ENCODE measurements around the gene EVA1B.

The EVA1B gene

GRCh38 chr1:36287595-36287994, 35.9 kb downstream of the EVA1B start:
- TF ChIP-seq Cebpa-rat (IDR thresholded peaks at IDR 0.05): no peak
- Histone ChIP-seq H3K4me2 (peak overlapping the region; percentile 47), H3K27ac (0 out of 2 replicates have a peak overlapping the region, but pooled peaks have one; percentile 16), H3K4me1 (peaks cover 17% of the 10 kb centered on the region), H3K27me3 (no peaks in the 10 kb centered on the region), H3K9ac (no peak overlapping the region), H3K36me3 (peaks cover 96% of the 10 kb centered on the region), H3K9me3 (no peaks in the 10 kb centered on the region), H3K4me3 (no peak overlapping the region), H4K20me1 (peaks cover 99% of the 10 kb centered on the region)

- Histone ChIP-seq H3K9me3 (no peaks in the 10 kb centered on the region), H4K20me1 (peaks cover 99% of the 10 kb centered on the region), H3K27ac (no peak overlapping the region), H3K4me2 (no peak overlapping the region), H3K27me3 (no peaks in the 10 kb centered on the region), H3K4me3 (no peak overlapping the region), H3K4me1 (peaks cover 17% of the 10 kb centered on the region), H3K9ac (no peak overlapping the region), H3K36me3 (peaks cover 96% of the 10 kb centered on the region)
- TF ChIP-seq Cebpa-rat (IDR thresholded peaks at IDR 0.05): no peak
Observed at GRCh38 chr1:36286802-36287201, 36.6 kb downstream of the EVA1B start.

GRCh38 chr1:36285443-36286101, 37.9 kb downstream of the EVA1B start:
- H3K4me1 ChIP-seq: peaks cover 17% of the 10 kb centered on the region
- no peak overlapping the region for H3K4me3 ChIP-seq
- no peak overlapping the region for H3K27ac ChIP-seq
- no peak for TF ChIP-seq Cebpa-rat (IDR thresholded peaks at IDR 0.05)
- peaks cover 99% of the 10 kb centered on the region for H4K20me1 ChIP-seq
- H3K9me3 ChIP-seq: no peaks in the 10 kb centered on the region
- no peaks in the 10 kb centered on the region for H3K27me3 ChIP-seq
- H3K9ac ChIP-seq: no peak overlapping the region
- no peak overlapping the region for H3K4me2 ChIP-seq
- peaks cover 94% of the 10 kb centered on the region for H3K36me3 ChIP-seq

GRCh38 chr1:36284517-36284916, 38.9 kb downstream of the EVA1B start:
- Histone ChIP-seq H3K9ac (no peak overlapping the region), H3K4me2 (no peak overlapping the region), H4K20me1 (peaks cover 99% of the 10 kb centered on the region), H3K27me3 (no peaks in the 10 kb centered on the region), H3K4me1 (peaks cover 17% of the 10 kb centered on the region), H3K27ac (no peak overlapping the region), H3K36me3 (peaks cover 92% of the 10 kb centered on the region), H3K9me3 (no peaks in the 10 kb centered on the region), H3K4me3 (no peak overlapping the region)
- no peak for TF ChIP-seq Cebpa-rat (IDR thresholded peaks at IDR 0.05)

- Histone ChIP-seq H3K36me3 (peaks cover 88% of the 10 kb centered on the region), H4K20me1 (peaks cover 99% of the 10 kb centered on the region), H3K9me3 (no peaks in the 10 kb centered on the region), H3K4me3 (no peak overlapping the region), H3K4me1 (peaks cover 17% of the 10 kb centered on the region), H3K9ac (no peak overlapping the region), H3K27ac (no peak overlapping the region), H3K27me3 (no peaks in the 10 kb centered on the region), H3K4me2 (no peak overlapping the region)
- no peak for TF ChIP-seq Cebpa-rat (IDR thresholded peaks at IDR 0.05)
Observed at GRCh38 chr1:36284061-36284460, 39.4 kb downstream of the EVA1B start.

GRCh38 chr1:36279789-36280296, 43.6 kb downstream of the EVA1B start:
- no peak overlapping the region for H3K9ac ChIP-seq
- no peaks in the 10 kb centered on the region for H3K4me1 ChIP-seq
- no peaks in the 10 kb centered on the region for H3K27me3 ChIP-seq
- H3K9me3 ChIP-seq: no peaks in the 10 kb centered on the region
- H3K4me2 ChIP-seq: no peak overlapping the region
- peaks cover 94% of the 10 kb centered on the region for H4K20me1 ChIP-seq
- TF ChIP-seq Cebpa-rat (IDR thresholded peaks at IDR 0.05): no peak
- H3K4me3 ChIP-seq: no peak overlapping the region
- H3K36me3 ChIP-seq: peaks cover 70% of the 10 kb centered on the region
- no peak overlapping the region for H3K27ac ChIP-seq

GRCh38 chr1:36279110-36279788, 44.2 kb downstream of the EVA1B start:
- H3K27me3 ChIP-seq: no peaks in the 10 kb centered on the region
- peaks cover 88% of the 10 kb centered on the region for H4K20me1 ChIP-seq
- H3K27ac ChIP-seq: no peak overlapping the region
- no peak overlapping the region for H3K4me2 ChIP-seq
- peaks cover 71% of the 10 kb centered on the region for H3K36me3 ChIP-seq
- no peak overlapping the region for H3K4me3 ChIP-seq
- TF ChIP-seq Cebpa-rat (IDR thresholded peaks at IDR 0.05): no peak
- no peaks in the 10 kb centered on the region for H3K4me1 ChIP-seq
- H3K9me3 ChIP-seq: no peaks in the 10 kb centered on the region
- H3K9ac ChIP-seq: no peak overlapping the region

GRCh38 chr1:36276688-36277087, 46.8 kb downstream of the EVA1B start:
- H3K4me2 ChIP-seq: no peak overlapping the region
- peaks cover 83% of the 10 kb centered on the region for H4K20me1 ChIP-seq
- TF ChIP-seq Cebpa-rat (IDR thresholded peaks at IDR 0.05): no peak
- H3K27me3 ChIP-seq: no peaks in the 10 kb centered on the region
- no peak overlapping the region for H3K27ac ChIP-seq
- no peak overlapping the region for H3K9ac ChIP-seq
- H3K4me3 ChIP-seq: no peak overlapping the region
- H3K9me3 ChIP-seq: no peaks in the 10 kb centered on the region
- H3K4me1 ChIP-seq: no peaks in the 10 kb centered on the region
- H3K36me3 ChIP-seq: peaks cover 71% of the 10 kb centered on the region

- no peak for TF ChIP-seq Cebpa-rat (IDR thresholded peaks at IDR 0.05)
- Histone ChIP-seq H3K9me3 (no peaks in the 10 kb centered on the region), H3K4me1 (no peaks in the 10 kb centered on the region), H3K27me3 (no peaks in the 10 kb centered on the region), H3K36me3 (peaks cover 78% of the 10 kb centered on the region), H3K9ac (no peak overlapping the region), H3K27ac (no peak overlapping the region), H4K20me1 (peaks cover 83% of the 10 kb centered on the region), H3K4me3 (no peak overlapping the region), H3K4me2 (no peak overlapping the region)
Observed at GRCh38 chr1:36274201-36274600, 49.2 kb downstream of the EVA1B start.

- TF ChIP-seq Cebpa-rat (IDR thresholded peaks at IDR 0.05): no peak
- Histone ChIP-seq H3K9ac (no peak overlapping the region), H3K4me1 (no peaks in the 10 kb centered on the region), H3K27ac (no peak overlapping the region), H3K4me3 (no peak overlapping the region), H3K4me2 (no peak overlapping the region), H3K9me3 (no peaks in the 10 kb centered on the region), H3K36me3 (peaks cover 90% of the 10 kb centered on the region), H4K20me1 (peaks cover 83% of the 10 kb centered on the region), H3K27me3 (no peaks in the 10 kb centered on the region)
Observed at GRCh38 chr1:36273024-36273423, 50.4 kb downstream of the EVA1B start.

All from BLaER1 (cell line).